DMS153 treated with DMSO at 0.1 percent for 48 hours (cell line): ENCODE measurements around the gene SYS1.

Experiments used
- DNase-seq: peaks from one replicate; lab custom pipeline; 2025; ENCODE audit not compliant: unreplicated experiment; lab: John Stamatoyannopoulos, UW

The SYS1 gene

DNA sequence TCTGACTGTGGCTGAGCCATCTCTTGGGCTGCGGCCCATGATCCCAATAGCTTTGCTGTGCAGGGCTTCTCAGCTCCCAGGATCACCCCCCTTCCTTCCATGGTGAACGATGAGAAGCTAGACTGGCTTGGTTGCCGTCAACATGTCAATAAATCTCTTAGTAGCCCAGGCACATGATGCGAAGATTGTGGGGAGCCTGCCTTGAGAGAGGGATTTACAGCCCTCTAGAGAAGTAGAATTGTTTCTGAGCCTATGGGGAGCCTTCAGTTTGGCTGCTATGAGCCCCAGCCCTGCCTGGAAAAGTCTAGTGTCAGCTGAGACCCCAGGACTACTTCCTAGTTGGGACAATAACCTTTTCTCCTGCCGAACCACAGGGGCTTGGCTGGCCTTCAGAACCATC is 49.7 kb downstream of the SYS1 start:
- DNase-seq = no peak

DNA sequence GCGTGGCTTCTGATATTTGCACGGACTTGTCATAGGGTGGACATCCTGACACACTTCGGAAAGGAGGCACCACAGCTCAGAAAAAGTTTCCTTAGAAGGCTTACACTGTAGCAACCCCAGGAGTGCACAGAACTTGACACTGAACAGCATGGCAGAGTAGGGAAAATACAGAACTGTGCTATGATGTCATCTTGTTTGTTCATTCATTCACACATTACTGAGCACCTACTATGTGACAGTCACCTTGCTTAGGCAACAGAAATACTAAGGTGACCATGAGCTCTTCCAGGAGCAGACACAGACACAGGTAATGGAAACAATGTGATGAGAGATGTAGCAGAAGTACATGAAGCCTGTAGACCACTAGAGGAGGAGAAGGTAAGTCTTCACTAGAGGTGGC is 50.5 kb downstream of the SYS1 start:
- DNase-seq = no peak

DNA sequence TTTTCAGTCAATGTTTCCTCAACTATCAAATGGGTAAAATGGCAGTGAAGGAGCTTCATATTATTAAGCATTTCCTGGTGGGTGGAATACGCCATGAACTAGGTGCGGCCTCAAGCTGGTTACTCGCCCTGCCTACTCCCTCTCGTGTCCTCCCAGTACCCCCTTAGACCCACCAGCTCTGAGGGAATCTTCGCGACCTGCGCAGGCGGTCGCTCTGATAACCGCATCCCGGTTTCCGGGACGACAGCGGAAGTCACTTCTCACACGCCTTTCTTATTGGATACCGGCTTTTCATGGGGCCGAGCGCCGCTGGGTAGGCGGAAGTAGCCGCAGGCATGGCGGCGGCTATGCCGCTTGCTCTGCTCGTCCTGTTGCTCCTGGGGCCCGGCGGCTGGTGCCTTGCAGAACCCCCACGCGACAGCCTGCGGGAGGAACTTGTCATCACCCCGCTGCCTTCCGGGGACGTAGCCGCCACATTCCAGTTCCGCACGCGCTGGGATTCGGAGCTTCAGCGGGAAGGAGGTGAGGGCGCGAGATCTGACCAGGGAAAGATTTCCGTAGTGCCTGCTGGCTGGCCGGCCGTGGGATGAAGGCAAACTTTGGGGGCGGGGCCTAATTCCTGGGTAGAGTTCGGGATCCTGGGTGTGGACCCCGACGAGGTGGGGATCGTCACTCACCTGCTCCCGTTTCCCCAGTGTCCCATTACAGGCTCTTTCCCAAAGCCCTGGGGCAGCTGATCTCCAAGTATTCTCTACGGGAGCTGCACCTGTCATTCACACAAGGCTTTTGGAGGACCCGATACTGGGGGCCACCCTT is 53.1 kb downstream of the SYS1 start, which contains the start of gene PIGT:
PIGT (plus strand) TSS at position 320 of the 816 bp plus-strand sequence; CDS start at position 336, 16 bp downstream.
- DNase-seq = peak; percentile 62

DNA sequence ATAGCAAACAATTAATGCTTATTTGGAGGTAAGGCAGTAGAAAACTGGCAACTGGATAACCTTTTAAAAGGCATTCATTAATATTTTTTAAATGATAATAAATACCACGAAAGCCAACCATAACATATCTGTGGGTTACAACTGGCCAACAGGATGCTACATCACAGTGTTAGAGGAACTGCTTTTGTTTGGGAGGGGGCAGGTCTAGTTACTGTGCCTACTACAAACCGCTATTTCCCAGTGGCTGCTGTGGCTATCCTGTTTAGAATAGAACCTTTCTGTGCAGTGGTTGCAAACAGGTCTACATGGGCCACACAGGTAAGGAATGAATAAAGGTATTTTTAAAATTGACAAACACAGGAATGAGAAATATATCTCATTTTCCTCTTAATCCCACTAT is 54.0 kb downstream of the SYS1 start:
- no peak for DNase-seq
